Measurements from ENCODE around the gene USP9X.
A peak's percentile ranks its signal among the peaks of the same experiment; 100 is the strongest.
"Not testable (repeated sequence)": the region's sequence is repeated elsewhere in the genome, so short reads cannot be mapped to it uniquely, and the experiment has no call there.

The USP9X gene

DNA sequence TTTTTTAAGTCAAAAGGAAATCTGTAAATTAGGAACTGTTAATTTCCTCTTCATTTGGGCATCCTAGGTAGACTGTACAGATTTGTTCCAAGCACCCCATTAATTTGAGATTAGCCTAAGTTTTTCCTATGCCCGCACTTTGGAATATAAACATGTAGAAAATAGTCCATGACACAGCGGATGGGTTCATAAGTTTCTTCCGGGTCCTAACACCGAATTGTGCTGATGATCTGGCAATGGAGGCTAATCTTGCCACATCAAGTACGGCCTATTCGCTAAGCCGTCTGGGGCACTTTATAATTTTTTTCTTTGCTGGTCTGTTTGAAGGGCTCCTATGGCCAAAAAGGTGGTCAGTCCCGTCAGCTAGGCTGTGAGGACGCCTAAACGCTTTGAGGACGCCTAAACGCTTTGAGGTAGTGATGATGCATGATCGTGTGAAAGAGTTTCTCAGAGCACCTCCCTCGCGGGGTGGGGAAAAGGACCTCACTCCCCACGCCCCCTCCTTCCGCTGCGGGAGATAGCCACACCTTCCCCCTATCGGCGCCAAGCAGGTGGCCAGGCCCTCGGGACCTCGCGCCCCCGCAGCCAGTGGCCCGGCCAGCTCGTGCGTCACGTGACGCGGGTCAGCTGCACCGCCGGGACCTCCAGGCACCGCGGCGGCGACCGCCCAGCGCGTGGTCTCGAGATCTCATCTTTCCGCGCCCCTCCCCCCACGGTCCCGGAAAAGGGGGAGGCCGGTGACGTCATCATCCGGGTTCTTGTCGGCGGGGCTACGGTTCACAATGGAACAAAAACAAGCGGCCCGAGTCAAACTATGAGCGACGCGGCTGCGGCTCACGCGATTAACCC, 977 bp upstream of the USP9X start:
- DNase-seq (ENCODE audit: low read depth in 2 of 3, low spot score in 1 of 3): peak; percentile 88 to 99 (median 90)

DNA sequence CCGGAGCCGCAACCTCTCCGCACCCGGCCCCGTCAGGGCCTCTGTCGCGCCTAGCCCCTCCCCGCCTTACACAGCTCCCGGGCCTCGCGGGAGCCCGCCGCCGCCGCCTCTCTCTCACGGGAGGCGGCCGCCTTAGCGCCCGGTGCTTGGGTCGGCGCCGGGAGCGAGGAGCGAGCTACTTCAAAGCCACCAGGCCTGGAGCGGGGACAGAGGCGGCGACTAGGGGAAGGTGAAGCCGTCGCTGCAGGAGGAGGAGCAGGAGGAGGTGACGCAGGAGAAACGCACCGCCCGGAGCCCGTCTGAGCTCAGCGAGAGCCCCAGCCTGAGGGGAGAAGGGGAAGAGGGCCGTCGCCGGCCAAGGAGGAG, 250 bp downstream of the USP9X start:
- peak; percentile 30 to 43 (median 35) for DNase-seq (ENCODE audit: low read depth in 2 of 3, low spot score in 1 of 3)

DNA sequence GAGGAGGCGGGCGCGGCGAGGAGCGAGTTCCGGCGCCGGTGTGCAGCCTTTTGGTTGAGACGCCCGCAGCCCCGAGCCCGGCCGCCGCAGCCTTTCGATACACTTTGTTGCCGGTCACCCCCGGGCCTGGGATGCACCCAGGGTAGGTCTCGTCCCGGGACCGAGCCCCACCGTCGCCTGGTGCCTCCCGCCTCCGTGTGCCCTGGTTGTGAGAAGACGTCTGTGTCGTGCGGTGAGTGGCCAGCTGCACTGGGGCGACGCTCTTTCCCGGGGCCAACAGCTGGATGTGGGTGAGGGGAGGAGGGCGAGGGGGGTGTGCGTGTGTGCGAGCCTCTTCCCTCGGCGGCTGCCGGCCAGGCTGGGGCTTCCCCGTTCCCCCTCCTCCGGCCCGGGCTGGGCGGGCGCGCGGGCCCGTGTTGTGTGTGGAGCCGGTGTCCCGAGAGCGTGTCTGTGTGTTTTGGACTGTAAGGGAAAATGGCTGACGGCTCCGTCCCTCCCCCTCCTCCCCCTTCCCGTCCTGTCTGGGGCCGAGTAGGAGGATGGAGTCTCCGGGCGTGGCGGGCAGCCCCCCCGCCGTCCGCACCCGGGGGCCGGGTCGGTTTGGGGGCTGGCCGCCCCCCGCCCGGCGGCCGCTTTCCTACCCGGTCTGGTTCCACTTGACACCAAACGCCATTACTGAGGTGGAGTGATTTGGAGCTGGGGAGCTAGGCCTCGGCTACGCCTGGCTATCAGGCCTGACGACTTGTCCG, 807 bp downstream of the USP9X start:
- peak; percentile 10 to 24 (median 17) for DNase-seq (ENCODE audit: low read depth in 2 of 3, low spot score in 1 of 3)

DNA sequence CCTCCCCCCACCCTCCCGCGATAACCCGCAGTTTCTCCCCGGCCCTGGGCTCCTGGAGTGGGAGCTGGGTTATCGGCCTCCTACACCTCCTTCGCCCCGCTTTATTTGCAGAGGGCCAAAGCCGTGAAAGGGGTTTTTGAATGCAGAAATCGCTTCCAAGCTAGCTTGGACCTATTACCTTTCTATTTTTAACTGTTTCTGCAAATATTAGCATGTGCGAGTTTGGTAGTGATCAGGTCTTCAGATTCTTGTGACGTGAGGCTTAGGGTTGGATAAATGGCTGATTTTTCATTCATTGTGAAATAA, 1.3 kb downstream of the USP9X start:
- DNase-seq (ENCODE audit: low read depth in 2 of 3, low spot score in 1 of 3): peak; percentile 10 to 35 (median 22)

DNA sequence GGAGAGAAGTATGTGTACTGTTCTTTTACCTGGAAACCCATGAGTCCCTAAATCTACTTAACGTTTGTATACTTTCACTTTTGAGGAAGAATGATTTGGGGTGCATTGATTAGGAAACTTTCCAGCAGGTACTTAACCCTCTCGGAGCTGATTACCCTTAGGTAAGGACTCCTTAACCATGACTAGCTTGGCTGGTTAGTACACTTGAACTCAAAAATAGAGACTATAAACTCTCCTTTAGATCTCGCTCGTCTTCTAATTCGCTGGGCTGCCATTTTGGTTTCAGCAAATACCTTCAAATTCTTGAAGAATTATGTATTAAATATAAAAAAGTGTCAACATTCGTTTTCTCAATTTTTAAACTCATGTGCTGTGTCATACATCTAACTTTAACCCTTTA, 2.0 kb downstream of the USP9X start:
- no peak for DNase-seq (ENCODE audit: low read depth in 2 of 3, low spot score in 1 of 3)

DNA sequence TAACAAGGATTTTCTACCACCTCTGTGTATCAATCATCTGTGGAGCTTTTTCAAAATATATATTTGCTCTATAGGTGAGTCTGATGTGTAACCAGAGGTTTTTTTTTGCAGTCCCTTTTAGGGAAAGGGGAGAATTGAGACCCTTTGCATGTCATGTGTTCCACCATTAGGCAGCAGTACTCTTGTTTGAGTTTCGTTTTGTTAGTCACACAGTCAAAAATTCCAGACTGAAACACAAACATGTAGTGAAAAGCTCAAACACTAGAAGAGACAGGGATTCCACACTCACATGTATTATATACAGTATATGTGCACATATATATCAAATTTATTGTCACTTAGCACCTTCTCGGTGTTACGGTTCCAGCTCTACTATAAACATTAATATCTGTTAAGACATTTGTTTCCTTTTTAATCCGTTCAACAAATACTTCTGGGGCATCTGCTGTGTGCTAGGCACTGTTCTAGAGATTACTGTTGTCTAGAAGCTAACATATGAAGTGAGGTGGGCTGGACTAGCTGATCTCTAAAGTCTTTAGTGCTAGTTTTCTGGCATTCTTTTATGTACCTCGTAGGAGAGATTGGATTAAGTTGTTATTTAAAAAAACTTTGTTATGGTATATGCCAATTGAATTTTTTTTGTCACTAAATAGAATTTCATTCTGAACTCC, 5.5 kb downstream of the USP9X start:
- DNase-seq (ENCODE audit: low read depth in 2 of 3, low spot score in 1 of 3): no peak

DNA sequence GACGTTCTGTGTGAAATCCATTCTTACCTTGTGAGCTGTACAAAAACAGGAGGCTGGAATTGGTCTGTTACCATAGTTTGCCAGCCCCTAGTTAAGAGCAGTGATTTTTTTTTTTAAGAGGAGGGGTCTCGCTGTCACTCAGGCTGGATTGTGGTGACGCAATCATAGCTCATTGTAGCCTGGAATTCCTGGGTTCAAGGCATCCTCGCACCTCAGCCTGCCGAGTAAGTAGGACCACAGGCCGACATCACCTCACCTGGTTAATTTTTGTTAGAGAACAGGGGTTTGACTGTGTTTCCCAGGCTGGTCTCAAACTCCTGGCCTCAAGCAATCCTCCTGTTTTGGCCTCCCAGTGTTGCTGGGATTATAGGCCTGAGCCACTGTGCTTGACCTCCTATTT, 7.5 kb downstream of the USP9X start:
- DNase-seq (ENCODE audit: low read depth in 2 of 3, low spot score in 1 of 3): no peak

DNA sequence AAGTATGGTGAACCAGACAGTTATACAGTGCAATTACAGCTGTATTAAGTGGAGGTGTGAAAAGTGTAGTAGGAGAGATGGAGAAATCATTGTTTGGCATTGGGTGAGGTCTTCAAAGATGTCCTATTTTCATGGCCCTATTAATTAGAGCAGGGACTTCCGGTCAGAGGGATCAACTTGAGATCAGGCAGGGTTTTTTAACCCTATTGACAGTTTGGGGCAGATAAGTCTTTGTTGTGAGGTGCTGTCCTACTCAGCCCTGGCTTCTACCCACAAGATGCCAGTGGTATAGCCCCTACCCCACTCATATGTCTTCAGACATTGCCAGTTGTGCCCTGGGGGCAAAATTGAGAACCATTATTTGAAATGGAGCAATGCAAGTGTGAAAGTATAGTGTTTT, 9.9 kb downstream of the USP9X start:
- DNase-seq (ENCODE audit: low read depth in 2 of 3, low spot score in 1 of 3): no peak

DNA sequence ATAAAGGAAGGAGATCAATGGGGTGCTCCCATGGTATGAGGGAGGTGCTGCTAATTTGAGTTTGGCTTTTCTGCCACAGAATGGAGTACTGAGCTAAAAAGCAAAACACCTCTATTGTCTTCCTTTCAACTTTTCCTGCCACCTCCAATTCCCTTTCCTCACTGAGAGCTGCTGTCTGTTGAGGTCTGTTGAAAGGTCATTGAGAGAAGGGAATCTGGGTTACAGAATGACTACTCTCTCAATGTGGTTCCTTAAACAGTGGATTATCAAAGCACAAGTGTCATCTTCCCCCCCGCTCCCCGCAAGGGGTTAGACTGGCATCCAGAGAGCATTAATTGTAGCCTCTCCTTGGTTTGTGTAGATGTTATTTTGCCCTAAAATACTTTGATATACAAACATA, 10.7 kb downstream of the USP9X start:
- no peak for DNase-seq (ENCODE audit: low read depth in 2 of 3, low spot score in 1 of 3)

DNA sequence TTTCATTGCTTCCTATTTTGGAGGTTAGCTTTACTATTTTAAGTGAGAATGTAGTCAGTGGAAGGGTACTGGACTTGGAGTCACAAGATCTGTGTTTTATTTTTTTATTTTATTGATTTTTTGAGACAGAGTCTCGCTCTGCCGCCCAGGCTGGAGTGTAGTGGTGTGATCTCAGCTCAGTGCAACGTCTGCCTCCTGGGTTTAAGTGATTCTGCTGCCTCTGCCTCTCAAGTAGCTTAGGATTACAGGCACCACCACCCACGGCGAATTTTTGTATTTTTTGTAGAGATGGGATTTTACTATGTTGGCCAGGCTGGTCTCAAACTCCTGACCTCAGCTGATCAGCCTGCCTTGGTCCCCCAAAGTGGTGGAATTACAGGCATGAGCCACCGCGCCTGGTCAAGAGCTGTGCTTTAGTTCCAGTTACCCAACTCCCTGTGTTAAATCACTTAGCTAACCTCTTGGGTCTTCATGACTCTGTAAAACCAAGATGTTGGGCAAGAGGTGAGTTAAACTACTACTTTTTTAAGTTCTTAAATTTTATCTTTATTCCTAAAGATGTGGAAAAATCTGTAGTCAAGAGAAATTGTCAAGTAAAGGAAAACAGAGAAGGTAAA, 11.2 kb downstream of the USP9X start:
- DNase-seq (ENCODE audit: low read depth in 2 of 3, low spot score in 1 of 3): no peak

DNA sequence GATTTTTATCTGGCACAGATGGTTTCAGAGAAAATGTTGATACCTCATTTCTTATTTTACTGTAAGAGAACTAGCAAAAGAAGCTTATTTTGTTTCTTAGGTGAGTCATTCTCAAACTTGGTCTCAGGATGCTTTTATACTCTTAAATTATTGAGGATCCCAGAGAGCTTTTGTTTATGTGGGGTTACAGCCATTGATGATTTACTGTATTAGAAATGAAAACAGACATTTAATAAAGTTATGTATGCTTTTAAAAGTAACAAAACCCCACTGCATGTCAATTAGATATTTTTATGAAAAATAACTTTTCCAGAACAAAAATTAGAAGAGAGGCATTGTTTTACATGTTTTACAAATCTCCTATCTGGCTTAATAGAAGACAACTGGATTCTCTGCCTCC, 12.1 kb downstream of the USP9X start:
- DNase-seq (ENCODE audit: low read depth in 2 of 3, low spot score in 1 of 3): no peak

DNA sequence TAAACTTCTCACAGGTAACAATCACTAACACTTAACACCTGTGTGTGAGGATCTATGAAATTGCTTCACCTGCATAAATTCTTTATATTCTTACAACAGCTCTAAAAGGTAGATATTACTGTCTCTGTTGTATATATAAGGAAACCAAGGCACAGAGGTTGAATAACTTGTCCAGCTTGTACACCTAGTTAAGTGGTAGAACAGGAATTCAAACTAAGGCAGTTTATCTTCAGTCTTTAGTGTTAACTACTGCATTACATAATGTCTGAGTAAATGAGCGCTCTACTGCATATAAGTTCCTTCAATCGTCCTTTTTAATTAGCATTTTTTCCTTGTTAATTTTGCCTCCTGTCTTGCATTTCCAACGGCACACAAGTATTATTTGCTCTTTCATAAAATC, 15.0 kb downstream of the USP9X start:
- no peak for DNase-seq (ENCODE audit: low read depth in 2 of 3, low spot score in 1 of 3)

DNA sequence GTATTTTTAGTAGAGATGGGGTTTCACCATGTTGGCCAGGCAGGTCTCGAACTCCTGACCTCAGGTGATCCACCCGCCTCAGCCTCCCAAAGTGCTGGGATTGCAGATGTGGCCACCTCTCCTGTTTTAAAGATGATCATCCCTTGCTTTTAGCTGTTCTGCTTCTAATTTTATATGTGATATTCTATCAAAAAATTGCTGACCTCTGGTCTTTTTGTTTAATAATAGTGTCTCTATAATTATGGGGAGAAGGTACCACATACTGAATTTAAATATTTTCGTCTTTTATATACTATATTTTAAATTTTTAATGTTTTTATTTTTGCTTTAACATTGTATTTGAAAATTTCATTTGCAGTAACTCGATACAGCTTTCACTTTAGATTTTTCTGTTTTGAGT, 15.6 kb downstream of the USP9X start:
- no peak for DNase-seq (ENCODE audit: low read depth in 2 of 3, low spot score in 1 of 3)

DNA sequence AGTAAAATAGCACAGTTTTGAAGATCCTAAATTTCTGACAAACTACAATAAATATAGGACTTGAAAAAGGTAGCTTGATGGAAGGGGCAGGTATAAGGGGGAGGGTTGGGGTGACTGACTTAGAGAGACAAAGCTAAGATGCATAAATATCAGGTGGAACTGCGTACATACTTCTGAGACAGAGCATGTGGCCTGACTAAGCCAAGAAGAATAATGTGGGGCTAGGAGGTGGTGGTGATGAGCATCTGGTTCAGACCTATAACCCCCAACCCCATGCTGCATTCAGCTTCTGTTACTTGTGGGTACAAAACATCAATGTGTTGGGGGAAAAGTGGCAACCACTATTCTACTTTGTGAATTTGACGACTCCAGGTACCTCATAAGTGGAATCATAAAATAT, 19.8 kb downstream of the USP9X start:
- DNase-seq (ENCODE audit: low read depth in 2 of 3, low spot score in 1 of 3): no peak

DNA sequence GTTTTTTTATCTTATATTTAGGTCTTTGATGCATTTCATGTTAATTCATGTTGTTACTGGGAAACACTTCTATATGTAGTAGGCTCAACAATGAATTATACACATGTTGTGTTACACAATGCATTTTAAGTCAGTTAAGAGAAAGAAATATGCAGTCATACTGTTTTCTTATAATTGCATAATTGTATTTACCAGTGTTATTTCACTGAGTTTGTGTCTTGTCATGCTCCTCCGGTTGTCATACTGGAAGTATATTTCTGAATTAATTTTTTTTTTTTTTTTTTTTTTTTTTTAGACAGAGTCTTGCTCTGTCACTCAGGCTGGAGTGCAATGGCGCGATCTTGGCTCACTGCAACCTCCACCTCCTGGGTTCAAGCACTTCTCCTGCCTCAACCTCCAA, 21.0 kb downstream of the USP9X start:
- not testable (repeated sequence) for DNase-seq (ENCODE audit: low read depth in 2 of 3, low spot score in 1 of 3)

DNA sequence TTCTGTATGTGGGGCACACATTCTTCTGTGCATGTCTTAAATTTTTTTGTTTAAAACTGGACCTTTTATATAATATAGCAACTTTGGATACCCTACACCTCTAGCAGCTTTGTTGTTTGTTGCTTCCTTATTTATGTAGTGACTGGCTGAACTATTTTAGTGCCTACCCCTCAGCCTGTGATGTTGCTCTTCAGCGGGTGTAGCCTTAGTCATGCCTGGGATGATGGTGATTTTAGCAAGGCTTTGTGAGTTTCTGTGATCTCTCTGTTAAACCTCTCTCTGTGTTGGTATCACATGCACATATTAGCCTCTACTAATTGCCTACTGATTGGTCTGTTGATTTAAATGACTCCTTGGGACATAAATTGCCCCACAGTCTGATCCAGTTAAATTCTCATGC, 22.8 kb downstream of the USP9X start:
- no peak for DNase-seq (ENCODE audit: low read depth in 2 of 3, low spot score in 1 of 3)

DNA sequence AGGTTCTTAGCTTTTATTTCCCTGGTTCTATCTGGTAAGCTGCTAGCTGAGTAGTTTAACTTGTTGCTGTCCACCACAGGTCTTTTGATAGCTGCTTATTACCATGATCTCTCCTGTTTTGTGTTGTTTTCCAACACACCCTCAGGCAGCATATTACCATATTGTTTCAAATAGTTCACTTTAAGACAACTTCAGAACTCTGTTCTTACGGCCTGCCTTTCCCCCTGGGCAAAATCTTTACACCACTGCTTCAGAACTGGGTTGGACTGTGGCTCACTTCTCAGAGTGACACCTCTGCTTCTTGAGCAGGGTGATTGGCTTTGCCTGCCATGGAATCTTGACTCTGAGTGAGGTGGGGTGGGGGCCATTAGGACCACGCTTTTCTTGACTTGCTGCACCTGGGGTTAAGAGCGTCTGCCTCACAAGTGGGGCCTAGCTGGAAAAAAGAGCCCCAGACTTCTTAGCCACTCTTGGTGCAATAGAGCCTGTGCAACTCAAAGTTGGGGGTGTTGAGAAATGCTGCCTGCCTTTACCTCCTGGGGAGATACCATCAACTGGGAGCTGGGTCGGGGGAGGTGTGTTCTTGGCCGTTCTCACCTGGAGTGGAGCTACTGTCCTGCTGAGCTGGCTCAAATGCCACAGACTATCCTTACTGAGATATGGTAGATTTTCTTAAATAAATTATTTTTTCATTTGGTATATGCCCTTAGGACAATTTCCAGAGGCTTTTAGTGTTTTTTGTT, 23.4 kb downstream of the USP9X start:
- DNase-seq (ENCODE audit: low read depth in 2 of 3, low spot score in 1 of 3): no peak

DNA sequence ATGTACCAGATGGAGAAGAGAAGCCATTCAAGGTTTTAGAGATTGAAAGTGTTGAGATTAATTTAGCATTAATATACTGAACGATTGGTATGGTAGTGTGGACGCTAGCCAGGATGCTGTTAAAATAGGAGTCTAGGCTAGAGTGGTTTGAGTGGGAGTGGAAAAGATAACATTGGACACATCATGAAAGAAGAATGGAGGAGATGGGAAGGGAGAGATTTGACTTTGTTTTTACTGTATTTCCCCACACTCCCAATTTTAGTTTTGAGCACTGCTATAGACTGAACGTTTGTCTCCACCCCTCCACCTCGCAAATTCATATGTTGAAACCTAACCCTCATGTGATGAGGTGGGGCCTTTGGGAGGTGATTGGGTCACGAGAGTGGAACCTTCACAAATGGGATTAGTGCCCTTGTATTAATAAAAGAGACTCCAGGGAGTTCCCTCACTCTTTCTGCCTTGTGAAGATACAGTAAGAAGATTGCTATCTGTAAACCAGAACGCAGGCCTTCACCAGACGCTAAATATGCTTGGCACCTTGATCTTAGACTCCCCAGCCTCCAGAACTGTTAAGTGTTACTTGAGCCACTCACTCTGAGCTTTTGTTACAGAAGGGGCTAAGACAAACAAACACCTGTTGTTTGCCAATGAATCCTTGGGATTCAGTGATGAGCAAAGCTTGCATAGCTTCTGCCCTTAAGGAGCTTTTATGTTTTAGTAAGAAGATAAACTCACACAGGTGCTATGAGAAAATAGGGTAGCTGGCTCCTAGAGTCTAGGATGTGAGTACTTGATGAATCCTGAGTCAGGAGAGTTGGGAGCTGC, 25.8 kb downstream of the USP9X start:
- DNase-seq (ENCODE audit: low read depth in 2 of 3, low spot score in 1 of 3): no peak

DNA sequence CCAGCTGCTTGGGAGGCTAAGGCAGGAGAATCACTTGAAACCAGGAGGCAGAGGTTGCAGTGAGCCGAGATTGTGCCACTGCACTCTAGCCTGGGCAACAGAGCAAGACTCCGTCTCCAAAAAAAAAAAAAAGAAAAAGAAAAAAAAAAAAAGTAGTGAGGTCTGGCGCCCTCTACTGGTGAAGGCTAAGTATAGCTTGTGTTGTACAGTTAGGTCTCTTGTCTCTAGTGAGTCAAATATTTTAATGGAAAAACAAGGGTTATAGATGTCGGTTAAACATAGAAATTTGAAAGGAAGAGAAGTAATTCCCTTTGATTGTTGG, 29.8 kb downstream of the USP9X start:
- peak in 1 of 3 donors; percentile 24 for DNase-seq (ENCODE audit: low read depth in 2 of 3, low spot score in 1 of 3)

DNA sequence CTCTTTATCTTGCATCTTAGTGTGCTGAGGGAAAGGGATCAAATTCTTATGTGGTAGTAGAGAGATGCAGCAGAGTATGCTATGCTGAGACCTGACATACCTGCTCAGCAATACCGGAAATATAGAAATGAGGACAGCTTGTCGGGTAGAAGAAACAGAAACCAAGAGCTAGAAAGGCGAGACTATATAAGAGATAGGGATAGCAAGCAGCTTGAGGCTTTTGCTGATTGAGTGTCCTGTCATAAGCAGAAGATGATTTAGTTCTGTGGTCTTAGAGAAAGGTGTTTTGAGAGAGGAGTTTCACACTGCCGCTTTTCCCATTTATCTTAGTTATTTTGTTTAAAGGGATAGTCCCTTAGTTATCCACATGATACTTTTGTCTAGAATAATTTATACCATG, 31.7 kb downstream of the USP9X start:
- DNase-seq (ENCODE audit: low read depth in 2 of 3, low spot score in 1 of 3): no peak

Measured in stimulated activated CD4-positive, alpha-beta T cell treated with anti-CD3 and anti-CD28 coated beads, Interleukin-12 subunit alpha, Interleukin-12 subunit beta, amount 100 ng/mL, for 48 hours (primary cell).